GM18867 (cell line): ENCODE data around the gene DISP3.

Experiments used
- ATAC-seq: cut with Tn5 transposase; IDR thresholded peaks from one replicate; pipeline ENCODE4 v1.9.1; 2021; ENCODE audit warnings: mild to moderate bottlenecking, moderate library complexity; ENCODE audit not compliant: unreplicated experiment

Gene DISP3

GRCh38 chr1:11540773-11541160, 61.8 kb downstream of the DISP3 start:
- ATAC-seq = no peak

- ATAC-seq = no peak
These were observed 62.3 kb downstream of the DISP3 start for GRCh38 chr1:11541236-11541635.

GRCh38 chr1:11541956-11542355, 63.0 kb downstream of the DISP3 start:
- ATAC-seq = no peak

- no peak for ATAC-seq
These were observed 64.4 kb downstream of the DISP3 start for GRCh38 chr1:11543392-11543791.

DNA sequence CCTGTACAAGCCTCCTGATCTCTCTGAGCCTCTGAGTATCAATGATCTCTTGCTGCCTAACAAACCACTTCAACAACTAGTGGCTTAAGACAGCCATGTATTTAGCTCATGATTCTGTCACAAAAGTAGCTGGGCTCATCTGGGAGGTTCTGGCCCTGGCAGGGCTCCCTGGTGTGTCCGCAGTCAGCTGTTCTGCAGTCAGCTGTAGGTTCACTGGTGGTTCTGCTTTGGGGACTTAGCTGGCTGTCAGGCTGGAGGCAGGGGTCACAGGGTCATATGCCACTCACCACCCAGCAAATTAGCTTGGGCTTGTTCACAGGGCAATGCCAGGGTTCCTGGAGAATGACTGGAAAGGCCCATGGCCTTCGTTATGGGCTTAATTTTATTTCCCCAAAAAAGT, 64.8 kb downstream of the DISP3 start:
- no peak for ATAC-seq

DNA sequence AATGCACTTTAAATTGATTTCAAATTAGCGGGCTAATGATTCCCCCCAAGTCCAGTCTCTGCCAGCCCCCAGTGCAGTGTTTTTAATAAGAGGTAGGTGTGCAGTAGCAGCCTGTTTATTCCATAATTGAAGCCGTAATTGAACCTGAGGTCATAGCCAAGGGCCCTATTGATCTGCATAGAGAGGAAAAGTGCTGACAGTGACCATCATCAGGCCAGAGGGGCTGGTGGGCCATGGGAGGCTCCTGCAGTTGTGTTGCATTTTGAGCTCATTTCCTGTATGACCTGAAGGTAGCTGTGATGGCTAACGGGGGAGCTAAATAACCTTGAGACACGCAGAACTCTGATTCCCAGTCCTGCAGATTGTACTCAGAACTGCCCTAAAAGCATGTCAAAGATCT, 67.5 kb downstream of the DISP3 start:
- ATAC-seq = no peak

GRCh38 chr1:11550664-11551283, 71.8 kb downstream of the DISP3 start:
- ATAC-seq = no peak

DNA sequence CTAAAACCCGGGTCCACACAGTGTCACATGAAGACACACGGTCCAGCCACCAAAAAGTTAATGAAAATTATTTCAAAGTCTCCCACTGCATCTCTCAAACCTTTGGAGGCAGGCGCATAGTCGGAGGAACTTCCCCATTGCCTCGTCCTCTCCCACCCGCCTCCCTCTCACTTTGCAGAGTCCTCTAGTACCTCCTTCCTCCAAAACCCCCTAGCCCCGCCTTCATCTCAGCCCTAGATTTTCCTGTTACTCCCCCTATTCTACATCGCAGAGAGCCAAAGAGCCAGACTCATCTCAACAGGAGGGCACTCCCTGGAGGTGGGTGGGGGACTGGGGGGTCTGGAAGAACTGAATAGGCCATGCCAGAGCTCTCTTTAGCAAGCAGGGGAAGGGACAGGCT, 79.3 kb downstream of the DISP3 start:
- ATAC-seq = no peak

DNA sequence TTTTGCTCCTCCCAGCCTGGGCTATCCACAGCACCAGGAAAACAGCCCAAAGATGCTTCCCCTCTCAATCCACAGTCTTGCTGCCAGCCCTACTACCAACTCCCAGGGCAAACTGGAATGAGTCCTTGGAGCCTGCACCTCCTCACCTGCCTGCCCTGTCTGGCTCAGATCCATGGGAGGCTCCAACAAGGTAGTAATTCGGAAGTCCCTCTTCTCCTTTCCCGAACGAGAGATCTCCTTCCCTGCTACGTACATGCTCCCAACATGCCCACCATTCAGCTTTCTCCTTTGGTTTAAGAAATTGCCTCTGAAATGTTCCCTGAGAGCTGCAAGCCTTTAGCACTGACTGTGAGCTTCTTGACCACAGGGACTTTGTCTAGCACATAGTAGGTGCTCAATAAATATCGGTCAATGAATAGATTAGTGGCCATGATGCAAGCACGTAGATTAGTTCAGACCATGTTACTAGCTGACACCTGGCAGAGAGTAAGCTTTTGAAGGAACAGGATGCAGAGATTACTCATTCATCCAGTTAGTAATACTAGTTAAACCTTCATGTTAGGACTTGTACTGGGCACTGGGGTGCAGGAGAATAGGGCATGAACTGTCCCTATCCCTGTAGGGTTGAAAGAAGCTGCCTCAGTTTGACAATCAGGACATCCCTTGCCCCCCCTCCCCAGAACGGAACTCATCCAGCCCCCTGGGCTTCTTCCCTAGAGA, 80.1 kb downstream of the DISP3 start:
- no peak for ATAC-seq

- ATAC-seq = no peak
These were observed 80.6 kb downstream of the DISP3 start for GRCh38 chr1:11559591-11559970.

DNA sequence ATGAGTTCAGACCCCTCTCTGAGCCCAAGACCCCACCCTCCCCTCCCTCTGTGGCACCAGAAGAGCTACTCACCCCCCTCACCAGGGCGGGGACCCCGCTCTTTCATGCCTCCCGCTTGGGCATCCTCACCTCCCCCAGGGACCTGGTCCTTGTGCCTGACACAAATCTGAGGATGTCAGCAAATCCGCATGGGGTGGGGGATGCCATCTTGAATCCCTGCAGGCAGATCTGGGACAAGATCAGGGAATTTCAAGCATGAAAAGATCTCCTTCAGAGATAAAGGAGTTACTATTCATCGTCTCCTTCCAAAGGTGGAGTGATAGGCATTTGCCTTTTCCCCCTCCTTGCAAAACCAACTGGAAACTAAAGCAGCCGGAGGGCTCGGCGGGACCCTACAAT, 81.1 kb downstream of the DISP3 start:
- no peak for ATAC-seq

DNA sequence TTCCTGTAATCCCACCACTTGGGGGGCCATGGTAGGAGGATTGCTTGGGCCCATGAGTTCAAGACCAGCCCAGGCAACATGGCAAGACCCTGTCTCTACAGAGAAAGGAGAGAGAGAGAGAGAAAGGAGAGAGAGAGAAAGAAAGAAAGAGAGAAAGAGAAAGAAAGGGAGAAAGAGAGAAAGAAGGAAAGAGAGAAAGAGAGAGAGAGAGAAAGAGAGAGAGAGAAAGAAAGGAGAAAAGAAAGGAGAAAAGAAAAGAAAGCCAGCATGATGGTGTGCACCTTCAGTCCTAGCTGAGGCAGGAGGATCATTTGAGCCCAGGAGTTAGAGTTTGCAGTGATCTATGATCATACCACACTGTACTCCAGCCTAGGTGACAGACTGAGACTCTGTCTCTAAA, 82.8 kb downstream of the DISP3 start:
- ATAC-seq = no peak

DNA sequence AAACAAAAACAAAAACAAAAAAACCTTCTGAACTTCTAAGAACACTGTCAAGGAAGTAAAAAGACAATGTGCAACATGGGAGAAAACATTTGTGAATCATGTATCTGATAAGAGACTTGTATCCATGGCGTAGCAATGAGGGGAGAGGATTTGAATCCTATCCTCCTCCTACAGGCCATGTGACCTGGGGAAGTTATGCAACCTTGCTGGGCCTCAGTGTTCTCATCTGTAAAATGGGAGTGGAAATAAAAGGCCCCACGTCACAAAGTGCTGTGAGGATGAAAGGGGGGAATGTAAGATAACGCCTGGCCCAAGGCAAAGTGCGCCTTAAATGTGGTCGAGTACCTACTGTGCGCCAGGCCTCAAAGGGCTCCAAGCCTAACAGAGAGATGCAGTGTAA, 83.7 kb downstream of the DISP3 start:
- ATAC-seq = no peak

GRCh38 chr1:11563560-11564069, 84.7 kb downstream of the DISP3 start:
- ATAC-seq = no peak

DNA sequence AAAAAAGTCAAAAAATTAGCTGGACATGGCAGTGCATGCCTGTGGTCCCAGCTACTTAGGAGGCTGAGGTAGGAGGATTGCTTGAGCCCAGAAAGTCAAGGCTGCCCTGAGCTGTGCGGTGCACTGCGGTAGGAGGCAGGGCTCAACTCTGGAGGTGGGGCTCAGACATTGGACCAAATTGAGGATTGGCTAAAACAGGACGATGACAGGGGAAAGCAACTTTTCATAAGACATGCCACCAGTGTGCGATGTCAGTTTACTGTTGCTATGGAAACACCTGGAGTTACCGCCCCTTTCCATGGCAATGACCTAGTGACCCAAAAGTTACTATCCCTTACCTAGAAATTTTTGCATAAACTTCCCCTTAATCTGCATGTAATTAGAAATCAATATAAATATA, 85.3 kb downstream of the DISP3 start:
- no peak for ATAC-seq

- ATAC-seq = no peak
These were observed 87.3 kb downstream of the DISP3 start for GRCh38 chr1:11566042-11566850.

DNA sequence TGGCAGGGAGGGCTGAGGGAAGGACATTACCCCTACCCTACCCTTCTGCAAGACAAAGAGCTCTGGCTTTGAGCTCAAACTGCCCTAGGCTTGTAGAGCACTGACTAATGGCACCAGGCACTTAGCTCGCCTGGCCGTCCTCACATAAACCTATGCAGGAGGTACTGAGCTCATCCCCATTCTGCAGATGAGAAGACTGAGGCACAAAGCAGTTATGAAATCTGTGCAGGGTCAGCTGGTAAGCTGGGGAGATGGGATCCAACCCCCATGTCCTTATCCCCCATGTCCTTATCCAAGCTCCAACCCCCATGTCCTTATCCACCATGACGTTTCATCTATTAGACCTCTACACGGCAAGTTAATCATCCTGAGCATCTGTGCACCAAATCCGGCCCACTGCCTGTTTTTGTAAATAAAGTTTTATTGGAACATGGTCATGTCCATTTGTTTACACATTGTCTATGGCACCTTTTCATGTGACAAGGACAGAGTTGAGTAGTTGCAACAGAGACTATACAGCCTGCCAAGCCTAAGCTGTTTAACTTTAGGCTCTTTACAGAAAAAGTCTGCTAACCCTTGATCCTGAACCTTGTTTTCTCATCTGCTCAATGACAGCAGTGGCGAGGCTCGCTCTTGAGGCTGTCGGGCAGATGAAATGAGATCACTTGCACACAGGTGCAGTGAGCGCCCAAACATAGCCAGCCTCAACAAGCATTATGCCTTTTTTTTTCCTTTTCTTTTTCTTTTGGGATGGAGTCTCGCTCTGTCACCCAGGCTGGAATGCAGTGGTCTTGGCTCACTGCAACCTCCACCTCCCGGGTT, 88.5 kb downstream of the DISP3 start:
- no peak for ATAC-seq

- ATAC-seq = no peak
These were observed 89.7 kb downstream of the DISP3 start for GRCh38 chr1:11568687-11569086.

GRCh38 chr1:11569551-11569950, 90.6 kb downstream of the DISP3 start:
- no peak for ATAC-seq

- no peak for ATAC-seq
These were observed 91.0 kb downstream of the DISP3 start for GRCh38 chr1:11569954-11570353.

- ATAC-seq = no peak
These were observed 91.9 kb downstream of the DISP3 start for GRCh38 chr1:11570821-11571380.
